HTERT RPE-1 (cell line): Measurements from ENCODE around the gene TCP10L.
"Not testable (repeated sequence)": the region's sequence is repeated elsewhere in the genome, so short reads cannot be mapped to it uniquely, and the experiment has no call there.

ENCODE experiments used
- in situ Hi-C: fragments of 300-500 bp; cut with MboI; formaldehyde crosslinking; loops from 4 replicates; pipeline ENCODE4 v1.14.3; 2020; ENCODE audit warnings: low sequenced_read_pairs

The TCP10L gene

DNA sequence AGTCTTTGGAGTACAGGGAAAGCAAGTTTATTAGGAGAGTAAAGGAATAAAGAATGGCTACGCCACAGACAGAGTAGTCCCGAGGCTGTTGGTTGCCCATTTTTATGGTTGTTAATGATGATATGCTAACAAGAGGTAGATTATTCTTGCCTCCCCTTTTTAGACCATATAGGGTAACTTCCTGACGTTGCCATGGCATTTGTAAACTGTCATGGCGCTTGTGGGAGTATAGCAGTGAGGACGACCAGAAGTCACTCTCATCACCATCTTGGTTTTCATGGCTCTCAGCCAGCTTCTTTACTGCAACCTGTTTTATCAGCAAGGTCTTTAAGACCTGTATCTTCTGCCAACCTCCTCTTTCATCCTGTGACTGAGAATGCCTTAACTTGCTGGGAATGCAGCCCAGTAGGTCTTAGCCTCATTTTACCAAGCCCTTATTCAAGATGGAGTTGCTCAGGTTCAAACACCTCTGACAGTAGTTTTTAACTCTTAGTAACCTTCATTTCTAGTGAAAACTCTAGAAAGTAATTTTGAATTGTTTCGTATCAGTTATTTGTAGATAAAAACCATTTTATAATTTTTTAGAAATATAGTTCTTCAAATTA lies 26.2 kb downstream of the TCP10L start:
- in situ Hi-C loops: no loop called here

DNA sequence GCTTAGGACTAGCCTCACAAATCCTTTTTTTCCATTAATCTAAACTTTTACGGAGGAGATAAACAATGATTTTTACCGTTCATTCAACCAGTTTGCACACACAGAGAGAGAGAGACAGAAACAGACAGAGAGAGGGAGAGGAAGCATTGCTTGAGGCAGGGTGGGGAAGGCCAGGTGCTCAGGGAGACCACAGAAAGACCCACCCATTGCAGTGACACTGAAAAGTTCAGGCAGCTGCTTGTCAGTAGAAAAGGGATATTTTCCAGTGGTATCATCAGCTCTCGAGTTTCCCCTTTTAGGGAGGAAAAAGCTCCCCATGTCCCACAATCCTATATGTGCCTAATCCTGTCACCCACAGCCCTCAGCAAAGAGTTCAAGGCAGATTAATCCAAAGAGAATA lies 27.2 kb downstream of the TCP10L start:
- in situ Hi-C loops: no loop called here

DNA sequence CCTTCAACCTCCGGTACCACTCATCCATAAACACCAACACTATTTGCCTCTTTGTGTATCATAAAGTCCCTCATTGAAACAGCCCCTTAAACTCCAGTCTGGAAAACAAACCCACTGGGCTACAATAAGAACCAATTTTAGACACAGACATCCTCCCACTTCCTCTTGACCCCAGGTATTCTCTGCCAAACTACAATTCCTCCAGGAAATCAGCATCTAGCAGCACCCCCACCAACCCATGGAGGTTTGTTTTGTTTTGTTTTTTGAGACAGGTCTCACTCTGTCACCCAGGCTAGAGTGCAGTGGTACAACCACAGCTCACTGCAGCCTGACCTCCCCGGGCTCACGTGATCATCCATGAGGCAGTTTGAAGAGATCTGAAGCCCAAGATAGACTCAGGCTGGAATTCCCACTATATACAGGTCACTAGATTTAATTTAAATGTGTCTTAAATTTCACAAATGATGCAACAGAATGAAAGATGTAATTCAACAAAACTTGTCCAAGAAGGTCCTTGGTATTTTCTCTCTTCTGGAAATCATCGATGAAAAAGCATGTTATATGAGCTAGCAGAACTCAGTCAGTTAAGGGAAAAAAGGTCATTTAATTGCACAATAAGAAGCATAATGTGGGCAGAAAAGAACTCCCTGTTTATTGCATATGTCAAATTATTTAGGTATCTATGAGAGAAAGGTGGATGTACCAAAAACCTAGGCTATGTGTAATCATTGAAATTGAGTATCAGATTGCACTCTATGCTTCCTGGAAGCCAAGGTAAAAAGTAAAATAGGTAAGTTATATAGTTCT lies 30.3 kb downstream of the TCP10L start:
- in situ Hi-C loops: no loop called here

DNA sequence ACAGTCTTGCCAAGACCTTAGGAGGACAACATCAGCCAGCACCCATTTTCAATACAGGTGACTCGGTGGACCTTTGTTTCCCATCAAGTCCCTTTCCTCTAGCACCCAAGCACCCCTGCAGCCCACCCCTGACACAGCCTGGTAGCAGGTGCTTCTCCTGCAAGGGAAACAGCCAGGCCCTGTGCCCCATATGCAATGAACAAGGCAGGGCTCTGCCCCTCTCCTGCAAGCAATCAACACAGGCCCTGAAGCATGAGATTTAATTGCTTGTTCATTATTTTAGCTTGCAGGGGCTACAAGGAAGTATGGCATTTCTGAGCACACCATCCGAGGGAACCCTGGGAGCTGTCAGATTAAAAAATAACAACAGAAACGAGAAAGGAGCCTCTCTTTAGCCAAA lies 35.4 kb downstream of the TCP10L start:
- in situ Hi-C loops: no loop called here

DNA sequence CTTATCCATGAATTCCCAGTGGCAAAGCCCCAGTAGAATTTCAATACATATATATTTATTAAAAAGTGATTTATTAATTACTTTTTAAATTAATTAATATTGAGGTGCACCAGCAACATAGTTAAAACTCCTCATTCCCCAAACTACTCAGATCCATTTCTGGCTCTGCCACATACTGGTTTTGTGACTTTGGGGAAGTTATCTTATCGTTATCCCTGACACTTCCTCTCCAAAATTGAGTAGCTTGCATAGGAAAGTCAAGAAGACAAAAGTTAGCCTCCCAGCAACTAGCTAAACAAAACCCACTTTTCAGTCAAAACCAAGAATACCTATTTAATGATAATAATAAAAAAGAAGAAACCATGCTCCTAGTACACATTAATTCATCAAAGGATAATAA lies 35.9 kb downstream of the TCP10L start:
- in situ Hi-C loops: no loop called here

DNA sequence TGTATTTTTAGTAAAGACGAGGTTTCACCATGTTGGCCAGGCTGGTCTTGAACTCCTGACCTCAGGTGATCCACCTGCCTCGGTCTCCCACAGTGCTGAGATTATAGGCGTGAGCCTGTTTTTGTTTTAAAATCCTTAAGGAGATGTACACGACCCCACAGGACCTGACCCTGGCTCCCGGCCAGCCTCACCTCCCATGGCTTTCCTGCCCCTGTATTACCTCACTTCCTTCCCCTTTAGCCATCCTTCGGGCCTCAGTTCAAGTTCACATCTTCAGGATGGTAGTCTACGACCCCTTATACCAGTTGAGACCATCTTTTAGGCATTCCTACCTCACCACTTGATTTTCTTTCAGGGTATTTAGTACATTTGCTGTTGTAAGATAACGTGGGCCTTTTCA lies 36.3 kb downstream of the TCP10L start:
- in situ Hi-C loops: no loop called here

DNA sequence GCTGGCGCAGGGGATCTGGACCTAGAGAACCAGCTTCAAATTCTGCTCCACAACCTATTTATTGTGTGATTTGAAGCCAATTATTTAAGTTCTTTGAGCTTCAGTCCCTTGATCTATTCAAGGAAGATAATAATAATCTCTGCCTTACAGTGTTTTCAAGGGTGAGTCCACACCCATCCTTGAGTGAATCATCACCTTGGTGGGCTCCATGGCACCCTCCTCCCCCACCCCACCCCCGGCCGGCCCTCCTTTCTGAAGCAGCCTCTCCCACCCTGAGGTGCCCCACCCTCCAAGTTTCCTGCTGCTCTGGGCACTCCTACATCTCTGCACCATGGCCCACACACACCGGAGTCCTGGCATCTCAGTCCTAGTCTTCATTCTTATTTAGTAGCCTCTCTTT lies 38.3 kb downstream of the TCP10L start:
- in situ Hi-C loops: no loop called here

DNA sequence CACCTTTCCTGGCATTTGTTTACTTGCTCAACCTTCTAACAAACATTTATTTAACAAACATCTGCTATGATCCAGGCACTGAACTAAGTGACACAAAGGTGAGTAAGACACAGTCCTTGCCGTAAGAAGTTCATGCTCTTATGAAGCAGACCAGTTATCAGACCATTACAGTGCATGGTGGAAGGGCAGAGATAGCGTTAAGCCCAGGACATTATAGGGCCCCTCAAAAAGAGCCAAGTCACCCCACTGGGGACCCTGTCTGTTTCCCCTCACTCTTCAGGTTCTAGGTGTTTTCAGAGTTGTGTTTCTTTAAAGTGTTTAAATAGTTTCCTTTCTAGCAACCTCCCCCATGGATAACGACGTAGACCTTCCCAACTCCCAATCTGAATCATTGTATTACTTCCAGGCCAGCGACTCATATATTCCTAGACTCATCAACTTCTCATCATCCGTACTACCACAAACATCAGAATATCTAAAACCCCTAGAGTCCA lies 39.3 kb downstream of the TCP10L start:
- in situ Hi-C loops: no loop called here

DNA sequence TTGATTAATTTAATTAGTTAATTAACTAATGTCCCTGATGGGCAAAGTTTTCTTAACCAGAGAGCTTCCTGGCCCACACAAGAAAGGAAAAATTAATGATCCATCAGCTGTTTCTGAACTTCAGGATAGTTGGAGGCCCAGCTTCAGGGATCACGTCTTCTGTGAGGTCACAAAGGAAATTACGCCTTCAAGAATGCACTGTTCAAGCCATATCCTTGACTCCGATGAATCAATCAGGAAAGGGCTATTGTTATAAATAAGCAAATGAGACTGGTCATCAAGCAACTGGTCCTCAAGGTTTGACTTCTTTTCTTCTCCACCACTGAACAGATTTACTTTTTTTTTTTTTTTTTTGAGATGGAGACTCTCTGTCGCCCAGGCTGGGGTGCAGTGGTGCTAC lies 40.6 kb downstream of the TCP10L start:
- in situ Hi-C loops: no loop called here

DNA sequence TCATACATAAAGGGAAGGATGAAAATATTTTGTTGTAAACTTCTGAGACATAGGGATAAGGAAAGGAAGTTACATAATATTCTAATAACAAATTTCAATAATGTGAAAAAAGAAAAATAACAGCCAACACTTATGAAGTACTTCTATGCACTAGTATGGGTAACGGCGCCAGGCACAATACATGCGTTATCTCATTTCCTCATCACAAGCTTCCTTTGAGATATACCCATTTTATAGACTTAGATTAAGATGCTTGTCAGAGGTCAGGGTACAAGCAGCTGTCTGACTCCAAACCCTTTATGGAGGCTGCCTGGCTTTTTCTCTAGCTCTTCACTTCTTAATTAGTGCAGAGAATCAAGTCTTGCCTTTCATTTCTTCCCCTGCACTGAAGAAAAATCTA lies 41.3 kb downstream of the TCP10L start:
- in situ Hi-C loops: no loop called here

DNA sequence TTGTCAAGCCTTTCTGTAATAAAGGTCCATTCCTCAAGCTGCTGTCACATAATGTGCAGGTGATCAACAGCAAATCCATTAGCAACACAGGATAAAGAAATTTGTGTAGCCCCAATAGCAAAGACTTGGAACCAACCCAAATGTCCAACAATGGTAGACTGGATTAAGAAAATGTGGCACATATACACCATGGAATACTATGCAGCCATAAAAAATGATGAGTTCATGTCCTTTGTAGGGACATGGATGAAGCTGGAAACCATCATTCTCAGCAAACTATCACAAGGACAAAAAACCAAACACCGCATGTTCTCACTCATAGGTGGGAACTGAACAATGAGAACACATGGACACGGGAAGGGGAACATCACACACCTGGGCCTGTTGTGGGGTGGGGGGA lies 42.3 kb downstream of the TCP10L start:
- in situ Hi-C loops: not testable (repeated sequence)

DNA sequence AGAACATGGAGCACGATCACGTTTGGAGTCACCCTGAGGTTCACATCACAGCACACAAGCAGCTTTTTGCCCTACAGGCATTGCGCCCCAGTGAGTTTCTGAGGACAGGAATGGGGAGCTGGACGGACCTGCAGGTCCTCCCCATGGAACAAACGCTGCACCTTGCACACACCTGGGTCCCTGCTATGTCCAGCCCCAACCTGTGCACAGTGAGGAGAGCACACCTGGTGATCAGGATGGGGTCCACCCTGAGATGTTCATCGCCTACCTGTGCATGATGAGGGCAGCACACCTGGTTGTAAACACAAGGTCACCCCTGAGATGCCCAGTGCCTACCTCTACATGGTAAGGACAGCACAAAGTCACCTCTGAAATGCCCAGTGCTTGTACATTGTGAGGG lies 45.9 kb downstream of the TCP10L start:
- in situ Hi-C loops: no loop called here

DNA sequence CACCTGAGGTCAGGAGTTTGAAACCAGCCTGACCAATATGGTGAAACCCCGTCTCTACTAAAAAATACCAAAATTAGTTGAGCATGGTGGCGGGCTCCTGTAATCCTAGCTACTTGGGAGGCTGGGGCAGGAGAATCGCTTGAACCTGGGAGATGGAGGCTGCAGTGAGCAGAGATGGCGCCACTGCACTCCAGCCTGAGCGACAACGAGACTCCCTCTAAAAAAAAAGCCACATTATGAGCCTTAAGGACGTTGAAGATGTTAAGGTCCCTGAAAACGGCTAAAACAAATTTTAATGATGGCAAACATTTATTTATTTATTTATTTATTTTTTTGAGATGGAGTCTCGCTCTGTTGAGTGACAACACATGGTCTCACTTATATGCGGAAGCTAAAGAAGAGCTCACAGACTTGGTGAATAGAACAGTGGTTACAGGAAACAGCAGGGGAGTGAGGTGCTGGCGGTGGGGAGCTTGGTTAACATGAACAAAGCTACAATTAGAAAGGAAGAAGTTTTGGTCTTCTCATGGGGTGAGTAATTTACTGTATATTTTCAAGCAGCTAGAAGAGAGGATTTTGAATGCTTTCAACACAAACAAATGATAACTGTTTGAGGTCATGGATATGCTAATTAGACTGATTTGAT lies 47.1 kb downstream of the TCP10L start:
- in situ Hi-C loops: no loop called here

DNA sequence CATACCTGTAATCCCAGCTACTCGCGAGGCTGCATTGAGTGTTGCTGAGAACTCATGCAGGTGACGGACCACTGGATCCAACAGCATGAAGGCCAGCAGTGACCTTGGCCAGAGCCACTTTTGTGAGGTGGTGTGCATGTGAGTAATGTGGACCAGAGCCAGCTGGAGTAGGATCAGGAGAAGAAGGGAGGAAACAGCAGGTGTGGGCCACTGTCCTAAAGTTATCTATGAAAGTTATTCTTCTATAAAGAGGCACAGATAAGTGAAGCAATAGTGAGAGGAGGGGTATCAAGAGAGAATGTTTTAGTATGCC lies 47.8 kb downstream of the TCP10L start:
- in situ Hi-C loops: no loop called here

DNA sequence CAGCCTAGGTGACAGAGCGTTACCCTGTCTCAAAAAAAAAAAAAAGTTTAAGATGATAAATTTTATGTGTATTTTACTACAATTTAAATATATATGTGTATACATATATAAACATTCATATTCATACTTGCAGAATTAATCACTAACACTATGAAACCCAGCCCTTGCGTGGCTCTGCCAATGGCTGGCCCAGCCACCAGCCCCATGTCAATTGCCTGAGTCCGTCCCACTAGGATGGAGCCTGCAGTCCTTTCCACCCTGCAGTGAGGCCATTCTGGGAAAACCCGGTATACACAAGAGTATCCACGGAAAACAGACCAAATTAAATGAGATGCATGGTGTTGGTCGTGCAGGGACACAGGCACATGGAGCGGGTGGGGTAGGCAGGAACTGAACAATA lies 49.7 kb downstream of the TCP10L start:
- in situ Hi-C loops: no loop called here

DNA sequence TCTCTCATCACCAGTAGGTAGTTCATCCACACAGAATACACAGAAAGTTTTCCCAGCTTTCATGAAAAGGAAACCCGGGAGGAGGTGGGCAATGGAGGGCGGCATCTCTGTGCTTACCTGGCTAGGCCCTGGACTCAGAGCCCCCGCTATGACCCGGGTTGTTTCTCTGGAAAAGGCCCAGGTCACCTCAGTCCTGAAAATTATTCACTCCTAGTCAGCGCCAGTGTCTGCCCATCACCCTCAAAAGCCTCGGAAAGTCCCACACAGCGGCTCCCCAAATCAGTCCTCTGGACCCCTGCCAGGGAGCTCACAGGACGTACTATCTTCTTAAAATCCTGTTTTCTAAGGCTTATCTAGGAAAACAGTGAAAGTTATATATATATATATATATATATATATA lies 51.2 kb downstream of the TCP10L start:
- in situ Hi-C loops: no loop called here

DNA sequence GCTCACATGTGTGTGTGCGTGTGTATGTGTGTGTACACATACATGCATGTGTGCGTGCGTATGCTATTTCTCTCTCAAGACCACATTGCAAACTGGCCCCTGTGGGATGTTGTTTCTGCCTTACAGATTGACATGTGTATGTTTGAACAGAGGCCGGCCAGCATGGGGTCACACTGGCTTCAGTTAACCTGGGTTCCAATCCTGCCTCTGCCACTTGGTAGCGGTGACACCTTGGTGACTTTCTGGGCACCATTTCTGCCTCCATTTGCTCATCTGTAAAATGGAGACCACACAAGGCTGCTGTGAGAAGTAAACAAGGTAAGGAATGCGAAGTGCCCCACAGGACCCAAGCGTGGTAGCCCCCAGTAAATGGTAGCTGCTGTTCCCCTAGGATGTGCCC lies 51.7 kb downstream of the TCP10L start:
- in situ Hi-C loops: no loop called here

DNA sequence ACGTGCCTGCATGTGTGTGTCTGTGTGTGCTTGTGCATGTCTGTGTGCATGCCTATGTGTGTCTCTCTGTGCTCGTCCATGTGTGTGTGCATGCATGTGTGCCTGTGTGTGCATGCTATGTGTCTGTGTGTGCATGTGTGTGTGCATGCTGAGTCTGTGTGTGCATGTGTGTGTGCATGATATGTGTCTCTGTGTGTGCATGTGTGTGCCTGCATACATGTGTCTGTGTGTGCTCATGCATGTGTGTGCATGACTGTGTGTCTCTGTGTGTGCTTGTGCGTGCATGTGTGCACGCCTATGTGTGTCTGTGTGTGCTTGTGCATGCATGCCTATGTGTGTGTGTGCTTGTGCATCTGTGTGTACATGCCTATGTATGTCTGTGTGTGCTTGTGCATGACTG lies 52.3 kb downstream of the TCP10L start:
- in situ Hi-C loops: no loop called here

DNA sequence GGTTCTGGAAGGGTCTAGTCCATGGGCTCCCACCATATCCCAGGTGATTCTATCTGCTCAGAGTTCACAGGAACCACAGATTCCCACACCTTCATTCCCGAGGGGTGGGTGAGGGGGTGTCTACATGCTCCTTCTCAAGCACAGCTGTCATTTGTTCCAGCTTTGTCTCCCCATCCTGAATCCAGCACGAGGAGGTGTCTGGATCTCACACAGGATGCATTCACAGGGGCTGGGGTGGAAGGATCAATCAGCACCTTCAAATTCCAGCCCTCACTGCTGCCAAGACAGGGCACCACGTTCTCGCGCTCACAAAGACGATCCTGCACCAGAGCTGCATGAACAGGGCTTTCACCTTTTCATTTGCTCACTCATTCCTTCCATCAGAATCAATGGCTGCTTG lies 52.7 kb downstream of the TCP10L start:
- in situ Hi-C loops: no loop called here

DNA sequence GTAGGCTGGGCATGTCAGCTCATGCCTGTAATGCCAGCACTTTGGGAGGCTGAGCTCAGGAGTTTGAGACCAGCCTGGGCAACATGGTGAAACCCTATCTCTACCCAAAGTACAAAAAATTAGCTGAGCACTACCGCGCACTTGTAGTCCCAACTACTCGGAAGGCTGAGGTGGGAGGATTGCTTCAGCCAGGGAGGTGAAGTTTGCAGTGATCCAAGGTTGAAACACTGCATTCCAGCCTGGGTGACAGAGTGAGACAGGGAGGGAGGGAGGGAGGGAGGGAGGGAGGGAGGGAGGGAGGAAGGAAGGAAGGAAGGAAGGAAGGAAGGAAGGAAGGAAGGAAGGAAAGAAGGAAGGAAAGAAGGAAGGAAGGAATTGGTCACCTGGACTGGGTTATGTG lies 53.8 kb downstream of the TCP10L start:
- in situ Hi-C loops: not testable (repeated sequence)

DNA sequence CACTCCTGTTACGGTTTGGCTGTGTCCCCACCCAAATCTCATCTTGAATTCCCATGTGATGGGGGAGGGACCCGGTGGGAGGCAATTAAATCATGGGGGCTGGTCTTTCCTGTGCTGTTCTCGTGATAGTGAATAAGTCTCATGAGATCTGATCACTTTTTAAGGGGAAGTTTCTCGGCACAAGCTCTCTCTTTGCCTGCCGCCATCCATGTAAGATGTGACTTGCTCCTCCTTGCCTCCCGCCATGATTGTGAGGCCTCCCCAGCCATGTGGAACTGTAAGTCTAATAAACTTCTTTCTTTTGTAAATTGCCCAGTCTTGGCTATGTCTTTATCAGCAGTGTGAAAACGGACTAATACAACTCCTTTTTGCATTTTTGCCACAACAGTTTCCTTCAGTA lies 54.5 kb downstream of the TCP10L start:
- in situ Hi-C loops: not testable (repeated sequence)

DNA sequence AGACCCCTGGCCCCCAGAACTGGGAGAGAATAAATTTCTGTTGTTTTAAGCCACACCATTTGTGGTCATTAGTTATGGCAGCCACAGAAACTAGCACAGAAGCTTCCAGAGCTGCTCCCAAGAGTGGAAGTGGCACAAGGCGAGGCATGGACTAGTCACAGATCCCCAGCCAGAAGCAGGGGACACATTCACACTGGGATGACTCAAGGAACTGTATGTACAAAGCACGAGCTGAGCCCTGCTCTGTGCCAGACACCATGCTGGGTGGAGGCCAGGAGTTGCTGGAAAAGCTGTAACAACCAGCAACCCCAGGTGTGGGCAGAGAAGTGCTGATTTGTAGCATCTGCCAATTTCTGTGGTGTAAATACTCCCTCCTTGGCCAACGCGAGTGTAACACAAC lies 55.6 kb downstream of the TCP10L start:
- in situ Hi-C loops: no loop called here
